H1 (cell line): Measurements from ENCODE around the gene DAP. TPM values are rescaled to one million over a fixed set of nuclear protein-coding genes. Genes with fewer than 3 reads are reported as not detected.
A peak's percentile ranks its signal among the peaks of the same experiment; 100 is the strongest.

Experiments used
- CTCF ChIA-PET: fragments of 300-600 bp; sonication (Branson Sonifier 250); formaldehyde crosslinking; loops from one replicate; lab custom pipeline; 2021; ENCODE audit not compliant: partially characterized antibody; lab: Charles Lee
- POLR2A ChIA-PET: fragments of 300-600 bp; sonication (Branson Sonifier 250); formaldehyde crosslinking; loops from one replicate; lab custom pipeline; 2021; ENCODE audit warnings: inconsistent platforms; ENCODE audit not compliant: partially characterized antibody; lab: Charles Lee
- DNase-seq, 2 experiments: peaks; one replicate each; pipeline versions ENCODE4 v3.0.0 to v3.0.0-alpha.2; 2010 to 2022; ENCODE audit warnings: low spot score in 2 of 2, low read depth in 1 of 2, mixed read lengths in 1 of 2
- FAIRE-seq: peaks from 2 replicates; lab custom pipeline; 2011; peaks lifted over from hg19 to GRCh38; lab: Jason Lieb, UNC
- H2AFZ ChIP-seq: 2 replicates; pipeline ENCODE4 v1.8.1; 2012; ENCODE audit warnings: low read length, inconsistent platforms
- H2AK5ac ChIP-seq: 2 replicates; pipeline ENCODE4 v1.6.1; 2013; ENCODE audit warnings: low read depth, low read length
- H2BK120ac ChIP-seq: replicated peaks from 2 replicates; pipeline ENCODE3; 2013; ENCODE audit warnings: low read depth, low read length, inconsistent platforms
- H2BK12ac ChIP-seq: 2 replicates; pipeline ENCODE4 v1.6.1; 2013; ENCODE audit warnings: low read depth, low read length
- H2BK15ac ChIP-seq: 2 replicates; pipeline ENCODE4 v1.6.1; 2013; ENCODE audit warnings: low read length
- H2BK20ac ChIP-seq: 2 replicates; pipeline ENCODE4 v1.6.1; 2013; ENCODE audit warnings: low read length
- H2BK5ac ChIP-seq: 2 replicates; pipeline ENCODE4 v1.6.1; 2013; ENCODE audit warnings: low read depth, low read length
- H3K14ac ChIP-seq: 2 replicates; pipeline ENCODE4 v1.6.1; 2013; ENCODE audit warnings: inconsistent platforms; ENCODE audit not compliant: insufficient read length
- H3K18ac ChIP-seq: 2 replicates; pipeline ENCODE4 v1.6.1; 2013; ENCODE audit warnings: low read length; ENCODE audit errors: extremely low read depth
- H3K23ac ChIP-seq: 2 replicates; pipeline ENCODE4 v1.6.1; 2013; ENCODE audit warnings: inconsistent platforms; ENCODE audit not compliant: insufficient read length
- H3K23me2 ChIP-seq: 2 replicates; pipeline ENCODE4 v1.6.1; 2013; ENCODE audit warnings: low read depth, low read length
- H3K27ac ChIP-seq: 2 replicates; pipeline ENCODE4 v1.6.1; 2011; ENCODE audit warnings: low read depth, low read length, inconsistent platforms
- H3K27me3 ChIP-seq, 4 experiments: replicated peaks in 1 of 4; 1 replicate in 1 of 4; 2 replicates in 3 of 4; pipeline versions ENCODE4 v1.6.1 to v1.8.1; 2011 to 2013; ENCODE audit warnings: low read length in 3 of 4, mild to moderate bottlenecking in 3 of 4, inconsistent platforms in 2 of 4, mixed read lengths in 2 of 4, moderate library complexity in 1 of 4; ENCODE audit not compliant: control insufficient read depth in 3 of 4, insufficient read depth in 3 of 4; ENCODE audit errors: extremely low read depth in 1 of 4
- H3K36me3 ChIP-seq, 4 experiments: 2 replicates each; pipeline versions ENCODE4 v1.6.1 to v1.8.1; 2011 to 2013; ENCODE audit warnings: mild to moderate bottlenecking in 4 of 4, low read length in 3 of 4, moderate library complexity in 2 of 4, control low read depth in 1 of 4, inconsistent platforms in 1 of 4; ENCODE audit not compliant: insufficient read depth in 4 of 4, control insufficient read depth in 2 of 4
- H3K4ac ChIP-seq: replicated peaks from 2 replicates; pipeline ENCODE3; 2013; ENCODE audit warnings: low read length, low read depth, mixed read lengths, inconsistent platforms; ENCODE audit not compliant: insufficient read length
- H3K4me1 ChIP-seq, 4 experiments: replicated peaks in 1 of 4; 1 replicate in 1 of 4; 2 replicates in 3 of 4; pipeline versions ENCODE4 v1.6.1 to v1.8.1; 2011 to 2013; ENCODE audit warnings: low read length in 3 of 4, inconsistent platforms in 2 of 4, mixed read lengths in 1 of 4; ENCODE audit not compliant: insufficient read depth in 4 of 4, control insufficient read depth in 3 of 4
- H3K4me2 ChIP-seq, 2 experiments: 2 replicates each; pipeline versions ENCODE4 v1.6.1 to v1.8.1; 2011 to 2013; ENCODE audit warnings: low read depth in 2 of 2, low read length in 2 of 2, control low read depth in 1 of 2, inconsistent platforms in 1 of 2, mild to moderate bottlenecking in 1 of 2; ENCODE audit not compliant: insufficient read depth in 1 of 2
- H3K4me3 ChIP-seq, 4 experiments: fragments of 200-600, 300-600 bp in 1 of 4; sonication (generic), shearing (Covaris generic), sonication (Bioruptor Twin) in 1 of 4; 2 replicates each; pipeline versions ENCODE4 v1.5.1 to v1.8.1; 2011 to 2016; ENCODE audit warnings: low read length in 4 of 4, low read depth in 3 of 4, control low read depth in 2 of 4, inconsistent platforms in 2 of 4, mild to moderate bottlenecking in 2 of 4, mixed read lengths in 1 of 4, moderate library complexity in 1 of 4; ENCODE audit not compliant: insufficient read depth in 2 of 4; ENCODE audit errors: extremely low read depth in 1 of 4
- H3K56ac ChIP-seq: replicated peaks from 2 replicates; pipeline ENCODE3; 2013; ENCODE audit warnings: low read depth, mild to moderate bottlenecking, mixed read lengths, low read length, inconsistent platforms; ENCODE audit not compliant: insufficient read length
- H3K79me1 ChIP-seq: 2 replicates; pipeline ENCODE4 v1.6.1; 2013; ENCODE audit warnings: low read depth, low read length, control low read depth
- H3K79me2 ChIP-seq, 2 experiments: 2 replicates each; pipeline versions ENCODE4 v1.6.1 to v1.8.1; 2012 to 2013; ENCODE audit warnings: low read length in 2 of 2, mild to moderate bottlenecking in 2 of 2, inconsistent platforms in 1 of 2; ENCODE audit not compliant: insufficient read depth in 2 of 2, control insufficient read depth in 1 of 2
- H3K9ac ChIP-seq, 4 experiments: replicated peaks in 1 of 4; 1 replicate in 1 of 4; 2 replicates in 3 of 4; pipeline versions ENCODE4 v1.6.1 to v1.8.1; 2011 to 2013; ENCODE audit warnings: low read depth in 3 of 4, low read length in 3 of 4, control low read depth in 2 of 4, mild to moderate bottlenecking in 2 of 4, moderate library complexity in 2 of 4, inconsistent platforms in 1 of 4; ENCODE audit errors: extremely low read depth in 1 of 4
- H3K9me3 ChIP-seq, 2 experiments: 2 replicates each; pipeline versions ENCODE4 v1.6.1 to v1.8.1; 2012 to 2013; ENCODE audit warnings: mild to moderate bottlenecking in 2 of 2, moderate library complexity in 2 of 2, control low read depth in 1 of 2, inconsistent platforms in 1 of 2, low read depth in 1 of 2, low read length in 1 of 2, mixed read lengths in 1 of 2; ENCODE audit not compliant: insufficient read depth in 2 of 2
- H4K20me1 ChIP-seq, 2 experiments: replicated peaks in 1 of 2; 2 replicates each; pipeline versions ENCODE3 to v1.8.1; 2011 to 2013; ENCODE audit warnings: inconsistent platforms in 2 of 2, low read length in 2 of 2, mild to moderate bottlenecking in 1 of 2; ENCODE audit not compliant: insufficient read depth in 2 of 2, control insufficient read depth in 1 of 2
- H4K5ac ChIP-seq: 2 replicates; pipeline ENCODE4 v1.6.1; 2013; ENCODE audit warnings: low read length, low read depth, mixed read lengths, inconsistent platforms; ENCODE audit not compliant: insufficient read length
- H4K8ac ChIP-seq: 2 replicates; pipeline ENCODE4 v1.8.0; 2013; ENCODE audit warnings: mild to moderate bottlenecking, moderate library complexity, low read length, inconsistent platforms; ENCODE audit not compliant: insufficient read depth; ENCODE audit errors: extremely low read depth
- H4K91ac ChIP-seq: replicated peaks from 2 replicates; pipeline ENCODE3; 2013; ENCODE audit warnings: low read length, mixed read lengths, inconsistent platforms; ENCODE audit not compliant: insufficient read length
- JUN ChIP-seq: IDR thresholded peaks from 2 replicates; pipeline ENCODE4 v1.6.1; 2011; ENCODE audit warnings: low read depth, mild to moderate bottlenecking, improper control_type of control experiment, low read length
- SRF ChIP-seq: IDR thresholded peaks from 2 replicates; pipeline ENCODE4 v1.6.1; 2011; ENCODE audit warnings: mild to moderate bottlenecking, low read depth, low read length, moderate library complexity
- WGBS, 2 experiments: shearing (Covaris generic) in 1 of 2; methylation state at CpG; one replicate each; pipeline versions ENCODE4 v1.1.6 to v1.1.7; 2013 to 2015; ENCODE audit warnings: low lambda C conversion rate in 2 of 2, mixed read lengths in 2 of 2, inconsistent platforms in 1 of 2, low coverage in 1 of 2, missing lambda C conversion rate in 1 of 2; ENCODE audit not compliant: insufficient replicate concordance in 2 of 2, insufficient coverage in 1 of 2, insufficient read length in 1 of 2; ENCODE audit errors: extremely low coverage in 1 of 2, missing lambda C conversion rate in 1 of 2; 5-methylcytosine and 5-hydroxymethylcytosine counted together
- polyA plus RNA-seq, 7 experiments: library from polyadenylated mRNA; depleted of rRNA in 3 of 7; stranded (reverse) in 5 of 7; unstranded in 2 of 7; fragments of >200 nt in 5 of 7; fragments of 200-250 nt in 2 of 7; gene quantifications; 1 replicate in 5 of 7; 2 replicates in 1 of 7; 4 replicates in 1 of 7; pipeline versions ENCODE4 v1.2.1 to v1.2.3, GENCODE V29; 2011 to 2013; ENCODE audit warnings: missing spikeins in 2 of 7, mixed read lengths in 2 of 7
- total RNA-seq: library from RNA; stranded (reverse); fragmentation: NEBNext Ultra II Directional; extraction: Animal tissue kit (Norgen Biotek cat#: 25700); gene quantifications from 2 replicates; pipeline ENCODE4 v1.2.1, GENCODE V29; 2021

DAP gene
- total and polyA plus RNA-seq, 2 of the 8 experiments (the other 6 are each of a cell fraction or from before 2014, with no cell fraction given): 26.2 to 44.4 TPM

- peaks cover 0 to 7% of the 10 kb centered on the region in 2 experiments for H4K20me1 ChIP-seq
- WGBS, 2 experiments: 90% methylated on average over 10 of the region's 10 CpGs; no CpG with 5 or more reads in 1 of the 2 experiments
- FAIRE-seq: no peak
Measured at GRCh38 chr5:10710513-10711128, 50.4 kb downstream of the DAP start.

More at GRCh38 chr5:10710513-10711128, 50.4 kb downstream of the DAP start:
- H2BK15ac ChIP-seq: no peak overlapping the region
- peaks cover 4% of the 10 kb centered on the region; the same call in 1 of the 2 replicates for H3K79me1 ChIP-seq
- H3K9me3 ChIP-seq: no peaks in the 10 kb centered on the region
- no peak for DNase-seq
- H2BK20ac ChIP-seq: no peak overlapping the region
- no peak overlapping the region for H2BK5ac ChIP-seq
- peaks cover 3% of the 10 kb centered on the region; the same call in 1 of the 2 replicates for H3K23me2 ChIP-seq
- no peaks in the 10 kb centered on the region for H3K27me3 ChIP-seq
- no peaks in the 10 kb centered on the region for H3K36me3 ChIP-seq
- no peak overlapping the region for H4K5ac ChIP-seq
- H3K18ac ChIP-seq: no peak overlapping the region
- CTCF ChIA-PET: interaction anchor here (1.0 to 1.8 kb wide), 2 partner anchors 9 to 32 kb away, joined by 4 to 10 read pairs; no protein-coding TSS in a partner anchor
- no peak for TF ChIP-seq JUN
- no peak for TF ChIP-seq SRF
- no peak overlapping the region for H3K56ac ChIP-seq
- no peak overlapping the region for H3K9ac ChIP-seq
- 0 out of 2 replicates have a peak overlapping the region, but pooled peaks have one; percentile 4 for H2BK12ac ChIP-seq
- no peak overlapping the region for H2AFZ ChIP-seq
- no peak overlapping the region for H4K8ac ChIP-seq
- H3K27ac ChIP-seq: no peak overlapping the region
- H3K23ac ChIP-seq: no peak overlapping the region
- no peak overlapping the region for H2BK120ac ChIP-seq
- H3K4ac ChIP-seq: no peak overlapping the region
- H3K14ac ChIP-seq: no peak overlapping the region
- no peaks in the 10 kb centered on the region for H3K79me2 ChIP-seq
- no peak overlapping the region for H3K4me2 ChIP-seq
- POLR2A ChIA-PET: no interaction called here
- H4K91ac ChIP-seq: no peak overlapping the region
- H3K4me3 ChIP-seq: no peak overlapping the region
- H3K4me1 ChIP-seq: peaks cover 0 to 8% (median 7%) of the 10 kb centered on the region in 4 experiments; a peak in 6 of 7 replicates
- H2AK5ac ChIP-seq: no peak overlapping the region
